ENCODE measurements around the gene CERK. TPM values are rescaled to one million over a fixed set of nuclear protein-coding genes. Genes with fewer than 3 reads are reported as not detected.
"Not testable (repeated sequence)": the region's sequence is repeated elsewhere in the genome, so short reads cannot be mapped to it uniquely, and the experiment has no call there.

CERK gene
- total RNA-seq, 1 donor from 2014 or later = 38.4 TPM

- no peaks in the 10 kb centered on the region for H3K27me3 Mint-ChIP-seq (ENCODE audit: unreplicated experiment)
- no peaks in the 10 kb centered on the region for H3K9me3 Mint-ChIP-seq (ENCODE audit: unreplicated experiment)
- no peak for TF ChIP-seq CTCF (IDR thresholded peaks at IDR 0.05)
- H3K4me1 Mint-ChIP-seq (ENCODE audit: unreplicated experiment) = peaks cover 21% of the 10 kb centered on the region
- peak overlapping the region; percentile 32 for H3K4me3 Mint-ChIP-seq (ENCODE audit: unreplicated experiment)
- no peak for DNase-seq (ENCODE audit: extremely low spot score, unreplicated experiment)
- no peaks in the 10 kb centered on the region for H3K36me3 Mint-ChIP-seq (ENCODE audit: unreplicated experiment)
- H3K27ac Mint-ChIP-seq (ENCODE audit: unreplicated experiment) = peak overlapping the region; percentile 66
Measured at GRCh38 chr22:46652081-46652846, 85.8 kb downstream of the CERK start.

- no peak overlapping the region for H3K4me3 Mint-ChIP-seq (ENCODE audit: unreplicated experiment)
- H3K4me1 Mint-ChIP-seq (ENCODE audit: unreplicated experiment) = peaks cover 23% of the 10 kb centered on the region
- DNase-seq (ENCODE audit: extremely low spot score, unreplicated experiment) = no peak
- no peak overlapping the region for H3K27ac Mint-ChIP-seq (ENCODE audit: unreplicated experiment)
- no peak for TF ChIP-seq CTCF (IDR thresholded peaks at IDR 0.05)
- H3K36me3 Mint-ChIP-seq (ENCODE audit: unreplicated experiment) = peaks cover 5% of the 10 kb centered on the region
- no peaks in the 10 kb centered on the region for H3K9me3 Mint-ChIP-seq (ENCODE audit: unreplicated experiment)
- no peaks in the 10 kb centered on the region for H3K27me3 Mint-ChIP-seq (ENCODE audit: unreplicated experiment)
Measured at GRCh38 chr22:46651316-46651715, 86.7 kb downstream of the CERK start.

- TF ChIP-seq CTCF (IDR thresholded peaks at IDR 0.05) = no peak
- Mint-ChIP-seq H3K27me3 (ENCODE audit: unreplicated experiment) (no peaks in the 10 kb centered on the region), H3K4me1 (ENCODE audit: unreplicated experiment) (peaks cover 23% of the 10 kb centered on the region), H3K36me3 (ENCODE audit: unreplicated experiment) (peaks cover 5% of the 10 kb centered on the region), H3K4me3 (ENCODE audit: unreplicated experiment) (no peak overlapping the region), H3K9me3 (ENCODE audit: unreplicated experiment) (no peaks in the 10 kb centered on the region), H3K27ac (ENCODE audit: unreplicated experiment) (no peak overlapping the region)
- DNase-seq (ENCODE audit: extremely low spot score, unreplicated experiment) = no peak
Measured at GRCh38 chr22:46650078-46650810, 87.8 kb downstream of the CERK start.

GRCh38 chr22:46649141-46650077 is 88.6 kb downstream of the CERK start:
- Mint-ChIP-seq H3K9me3 (ENCODE audit: unreplicated experiment) (no peaks in the 10 kb centered on the region), H3K4me1 (ENCODE audit: unreplicated experiment) (peaks cover 23% of the 10 kb centered on the region), H3K27ac (ENCODE audit: unreplicated experiment) (no peak overlapping the region), H3K27me3 (ENCODE audit: unreplicated experiment) (no peaks in the 10 kb centered on the region), H3K36me3 (ENCODE audit: unreplicated experiment) (peaks cover 5% of the 10 kb centered on the region), H3K4me3 (ENCODE audit: unreplicated experiment) (no peak overlapping the region)
- no peak for DNase-seq (ENCODE audit: extremely low spot score, unreplicated experiment)
- TF ChIP-seq CTCF (IDR thresholded peaks at IDR 0.05) = no peak

- not testable (repeated sequence) for H3K27me3 Mint-ChIP-seq (ENCODE audit: unreplicated experiment)
Measured at GRCh38 chr22:46648225-46648820, 89.7 kb downstream of the CERK start.

More at GRCh38 chr22:46648225-46648820, 89.7 kb downstream of the CERK start:
- not testable (repeated sequence) for H3K9me3 Mint-ChIP-seq (ENCODE audit: unreplicated experiment); H3K4me3 Mint-ChIP-seq (ENCODE audit: unreplicated experiment); H3K27ac Mint-ChIP-seq (ENCODE audit: unreplicated experiment); DNase-seq (ENCODE audit: extremely low spot score, unreplicated experiment); H3K36me3 Mint-ChIP-seq (ENCODE audit: unreplicated experiment)
- peaks cover 23% of the 10 kb centered on the region for H3K4me1 Mint-ChIP-seq (ENCODE audit: unreplicated experiment)

All from osteocyte (in vitro differentiated cells).